Pancreas (tissue), 10 donors: Measurements from ENCODE around the gene RFWD3. TPM values are rescaled to one million over a fixed set of nuclear protein-coding genes. Genes with fewer than 3 reads are reported as not detected.

Experiments
- ATAC-seq, 4 donors: fragments of 200-7000 bp; cut with Tn5 transposase; one replicate each; pipeline versions ENCODE4 v1.8.0 to v1.9.1; 2020; ENCODE audit warnings: mild to moderate bottlenecking in 4 of 4, moderate library complexity in 4 of 4
- DNase-seq, 6 donors: peaks; one replicate each; pipeline ENCODE4 v3.0.0-alpha.2; 2020
- FAIRE-seq: peaks from 2 replicates; lab custom pipeline; 2012; peaks lifted over from hg19 to GRCh38; lab: Jason Lieb, UNC
- H3K27ac ChIP-seq, 4 donors: fragments of 200-600 bp; sonication (generic); 1 replicate in 3 of 4; 2 replicates in 1 of 4; pipeline versions ENCODE4 v1.5.0 to v1.8.0; 2020
- H3K27me3 ChIP-seq, 4 donors: fragments of 200-600 bp; one replicate each; pipeline ENCODE4 v1.8.0; 2021
- H3K36me3 ChIP-seq, 3 donors: fragments of 200-600 bp; sonication (generic) in 1 of 3; one replicate each; pipeline versions ENCODE4 v1.5.0 to v1.8.0; 2020 to 2021
- H3K4me1 ChIP-seq, 3 donors: fragments of 200-600 bp; one replicate each; pipeline ENCODE4 v1.8.0; 2021
- H3K4me3 ChIP-seq, 4 donors: fragments of 200-600 bp; sonication (generic) in 2 of 4; one replicate each; pipeline versions ENCODE4 v1.5.0 to v1.8.0; 2020 to 2021
- H3K9me3 ChIP-seq, 4 donors: fragments of 200-600 bp; one replicate each; pipeline ENCODE4 v1.8.0; 2021
- WGBS, 2 donors: extraction: QIAGEN DNeasy Blood & Tissue Kit; methylation state at CpG; one replicate each; pipeline ENCODE4 v1.1.7; 2013; 5-methylcytosine and 5-hydroxymethylcytosine counted together
- intact Hi-C, 3 donors: fragments of 100-400 bp; cut with DNase I; formaldehyde crosslinking; loops; one replicate each; pipeline versions ENCODE4 v1.11.1 to v1.14.2; 2022
- polyA plus RNA-seq, 2 donors: library from polyadenylated mRNA; stranded (reverse); fragments of 200-250 nt; gene quantifications; one replicate each; pipeline ENCODE4 v1.2.3, GENCODE V29; 2013
- total RNA-seq, 6 donors: library from RNA; stranded (reverse); fragmentation: NEBNext Ultra II Directional in 4 of 6; extraction: Animal tissue kit (Norgen Biotek cat#: 25700) in 4 of 6; gene quantifications; one replicate each; pipeline versions ENCODE4 v1.2.1 to v1.2.4, GENCODE V29; 2021 to 2023
- TF ChIP-seq, protein P1 (sequence below), 4 donors: fragments of 200-600 bp; sonication (generic) in 3 of 4; IDR thresholded peaks; one replicate each; pipeline versions ENCODE4 v1.5.0 to v1.8.0; 2021; ENCODE audit warnings: antibody characterized with exemption in 4 of 4
- donor health status: healthy with polysubstance abuse.
- donor health status: DM: no; HTN: no; CAD: no; lungs with moderate emphysema.
- donor health status: DM: no; HTN: no; CAD: no.
- donor health status: control.
- donor health status: control.
- donor health status: Bipolar disorder and iron deficiency.
- donor health status: DM: yes; HTN: yes; CAD: no.
- donor health status: DM: no; HTN: no; CAD: no.
- donor health status: DM: no; HTN: no; CAD: no.
- donor health status: DM: yes; HTN: yes; CAD: no.

Gene RFWD3
- total and polyA plus RNA-seq, 8 donors, result 3.7 to 14.0 (median 7.1) TPM

- intact Hi-C loops, result no loop called here
- FAIRE-seq (no peak), ATAC-seq (no peak), DNase-seq (no peak)
- no peak overlapping the region for H3K4me3 ChIP-seq
- H3K27ac ChIP-seq, result no peak overlapping the region
- H3K4me1 ChIP-seq, result no peaks in the 10 kb centered on the region
- H3K36me3 ChIP-seq, result no peaks in the 10 kb centered on the region
- 22 to 27% methylated on average over 1 of the region's 1 CpG for WGBS, 2 donors
- TF ChIP-seq, protein P1, sequence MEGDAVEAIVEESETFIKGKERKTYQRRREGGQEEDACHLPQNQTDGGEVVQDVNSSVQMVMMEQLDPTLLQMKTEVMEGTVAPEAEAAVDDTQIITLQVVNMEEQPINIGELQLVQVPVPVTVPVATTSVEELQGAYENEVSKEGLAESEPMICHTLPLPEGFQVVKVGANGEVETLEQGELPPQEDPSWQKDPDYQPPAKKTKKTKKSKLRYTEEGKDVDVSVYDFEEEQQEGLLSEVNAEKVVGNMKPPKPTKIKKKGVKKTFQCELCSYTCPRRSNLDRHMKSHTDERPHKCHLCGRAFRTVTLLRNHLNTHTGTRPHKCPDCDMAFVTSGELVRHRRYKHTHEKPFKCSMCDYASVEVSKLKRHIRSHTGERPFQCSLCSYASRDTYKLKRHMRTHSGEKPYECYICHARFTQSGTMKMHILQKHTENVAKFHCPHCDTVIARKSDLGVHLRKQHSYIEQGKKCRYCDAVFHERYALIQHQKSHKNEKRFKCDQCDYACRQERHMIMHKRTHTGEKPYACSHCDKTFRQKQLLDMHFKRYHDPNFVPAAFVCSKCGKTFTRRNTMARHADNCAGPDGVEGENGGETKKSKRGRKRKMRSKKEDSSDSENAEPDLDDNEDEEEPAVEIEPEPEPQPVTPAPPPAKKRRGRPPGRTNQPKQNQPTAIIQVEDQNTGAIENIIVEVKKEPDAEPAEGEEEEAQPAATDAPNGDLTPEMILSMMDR (IDR thresholded peaks at IDR 0.05), result no peak
- no peaks in the 10 kb centered on the region for H3K27me3 ChIP-seq
- H3K9me3 ChIP-seq, result no peaks in the 10 kb centered on the region
These were observed 14.4 kb downstream of the RFWD3 start for GRCh38 chr16:74652249-74652648.

- Histone ChIP-seq H3K4me1 (no peaks in the 10 kb centered on the region), H3K27ac (no peak overlapping the region), H3K4me3 (no peak overlapping the region), H3K9me3 (no peaks in the 10 kb centered on the region), H3K27me3 (no peaks in the 10 kb centered on the region), H3K36me3 (no peaks in the 10 kb centered on the region)
- no peak for DNase-seq
- FAIRE-seq, result no peak
- WGBS, 2 donors, result 82 to 85% methylated on average over 2 of the region's 2 CpGs
- intact Hi-C loops, result no loop called here
- no peak for ATAC-seq
- TF ChIP-seq, protein P1 (IDR thresholded peaks at IDR 0.05), result no peak
These were observed 14.8 kb downstream of the RFWD3 start for GRCh38 chr16:74651841-74652240.

- FAIRE-seq, result no peak
- 55 to 61% methylated on average over 6 of the region's 6 CpGs for WGBS, 2 donors
- no peaks in the 10 kb centered on the region for H3K36me3 ChIP-seq
- H3K27ac ChIP-seq, result no peak overlapping the region
- ATAC-seq, result peak in 2 of 4 donors; percentile 32 to 46
- no peak for DNase-seq
- no peaks in the 10 kb centered on the region for H3K4me1 ChIP-seq
- intact Hi-C loops, result no loop called here
- no peaks in the 10 kb centered on the region for H3K27me3 ChIP-seq
- H3K9me3 ChIP-seq, result no peaks in the 10 kb centered on the region
- H3K4me3 ChIP-seq, result no peak overlapping the region
- TF ChIP-seq, protein P1 (IDR thresholded peaks at IDR 0.05), result peak in 3 of 4 donors; percentile 21 to 35 (median 33)
These were observed 15.6 kb downstream of the RFWD3 start for GRCh38 chr16:74650966-74651567.

GRCh38 chr16:74649839-74650504 is 16.7 kb downstream of the RFWD3 start:
- ATAC-seq, result no peak
- TF ChIP-seq, protein P1 (IDR thresholded peaks at IDR 0.05), result no peak
- no peaks in the 10 kb centered on the region for H3K4me1 ChIP-seq
- H3K4me3 ChIP-seq, result no peak overlapping the region
- intact Hi-C loops, result no loop called here
- no peak for DNase-seq
- no peak for FAIRE-seq
- no peaks in the 10 kb centered on the region for H3K36me3 ChIP-seq
- H3K27ac ChIP-seq, result no peak overlapping the region
- no peaks in the 10 kb centered on the region for H3K27me3 ChIP-seq
- WGBS, 2 donors, result 30 to 38% methylated on average over 1 of the region's 1 CpG
- no peaks in the 10 kb centered on the region for H3K9me3 ChIP-seq

GRCh38 chr16:74641969-74642368 is 24.7 kb downstream of the RFWD3 start:
- Histone ChIP-seq H3K4me3 (no peak overlapping the region), H3K36me3 (peaks cover 0 to 17% (median 4%) of the 10 kb centered on the region in 3 donors), H3K27ac (no peak overlapping the region), H3K4me1 (peaks cover 12 to 17% (median 16%) of the 10 kb centered on the region in 3 donors), H3K9me3 (no peaks in the 10 kb centered on the region), H3K27me3 (no peaks in the 10 kb centered on the region)
- WGBS, 2 donors, result 96 to 97% methylated on average over 8 of the region's 8 CpGs
- TF ChIP-seq, protein P1 (IDR thresholded peaks at IDR 0.05), result no peak
- DNase-seq, result no peak
- no peak for FAIRE-seq
- intact Hi-C loops, result no loop called here
- ATAC-seq, result no peak
